B cell (primary cell): ENCODE results near the gene ANKRD44. TPM values are rescaled to one million over a fixed set of nuclear protein-coding genes. Genes with fewer than 3 reads are reported as not detected.

Source experiments
- ATAC-seq: fragments of 200-7000 bp; cut with Tn5 transposase; one replicate; pipeline ENCODE4 v1.10.0; 2021; ENCODE audit warnings: low read depth, mild to moderate bottlenecking, moderate number of reproducible peaks, moderate library complexity
- CTCF ChIA-PET: fragments of 350-600 bp; sonication (Branson Sonifier 250); formaldehyde crosslinking; loops from one replicate; lab custom pipeline; 2021; ENCODE audit warnings: antibody characterized with exemption, inconsistent platforms; lab: Charles Lee
- POLR2A ChIA-PET: fragments of 350-600 bp; sonication (Branson Sonifier 250); formaldehyde crosslinking; loops from one replicate; lab custom pipeline; 2021; ENCODE audit warnings: antibody characterized with exemption; lab: Charles Lee
- DNase-seq: peaks from one replicate; pipeline ENCODE4 v3.0.0; 2013
- H2AFZ ChIP-seq: 2 replicates; pipeline ENCODE4 v1.6.1; 2012; ENCODE audit warnings: mild to moderate bottlenecking, low read depth, low read length; ENCODE audit not compliant: insufficient read depth, poor library complexity, severe bottlenecking
- H3K27ac ChIP-seq, 2 donors: 1 replicate in 1 of 2; 2 replicates in 1 of 2; pipeline ENCODE4 v1.5.1; 2012 to 2013; ENCODE audit warnings: low read length in 2 of 2, mild to moderate bottlenecking in 2 of 2, moderate library complexity in 1 of 2
- H3K27me3 ChIP-seq, 4 experiments: fragments of 200-600 bp in 1 of 4; sonication (generic) in 1 of 4; replicated peaks in 1 of 4; 1 replicate in 2 of 4; 2 replicates in 2 of 4; pipeline versions ENCODE4 v1.6.1 to v1.7.0; 2013 to 2016; ENCODE audit warnings: low read length in 3 of 4, mild to moderate bottlenecking in 2 of 4, mixed read lengths in 1 of 4, moderate library complexity in 1 of 4; ENCODE audit not compliant: insufficient read depth in 4 of 4, control insufficient read depth in 3 of 4; ENCODE audit errors: control extremely low read depth in 1 of 4
- H3K36me3 ChIP-seq, 2 experiments: replicated peaks in 1 of 2; 1 replicate in 1 of 2; 2 replicates in 1 of 2; pipeline versions ENCODE4 v1.6.1 to v1.7.1; 2013; ENCODE audit warnings: low read length in 1 of 2; ENCODE audit not compliant: insufficient read depth in 2 of 2, control insufficient read depth in 1 of 2; ENCODE audit errors: control extremely low read depth in 1 of 2, extremely low read depth in 1 of 2
- H3K4me1 ChIP-seq, 2 donors: fragments of 200-600 bp in 1 of 2; sonication (generic) in 1 of 2; 1 replicate in 1 of 2; 2 replicates in 1 of 2; pipeline versions ENCODE4 v1.5.1 to v1.6.1; 2013 to 2017; ENCODE audit warnings: low read length in 2 of 2; ENCODE audit not compliant: control insufficient read depth in 2 of 2, insufficient read depth in 2 of 2
- H3K4me2 ChIP-seq: replicated peaks from 2 replicates; pipeline ENCODE3; 2012; ENCODE audit warnings: mild to moderate bottlenecking, low read depth, low read length; ENCODE audit not compliant: poor library complexity, severe bottlenecking
- H3K4me3 ChIP-seq, 5 experiments: fragments of 200-600 bp in 1 of 5; sonication (generic) in 1 of 5; 1 replicate in 3 of 5; 2 replicates in 2 of 5; pipeline versions ENCODE4 v1.5.1 to v1.7.0; 2011 to 2016; ENCODE audit warnings: low read length in 4 of 5, mild to moderate bottlenecking in 4 of 5, low read depth in 2 of 5, control low read depth in 1 of 5, moderate library complexity in 1 of 5; ENCODE audit not compliant: insufficient read depth in 1 of 5; ENCODE audit errors: control extremely low read depth in 1 of 5, extremely low read depth in 1 of 5
- H3K79me2 ChIP-seq: fragments of 200-600 bp; sonication (generic); one replicate; pipeline ENCODE4 v1.6.0; 2016; ENCODE audit warnings: low read length; ENCODE audit not compliant: control insufficient read depth, insufficient read depth
- H3K9ac ChIP-seq: fragments of 200-600 bp; sonication (generic); 2 replicates; pipeline ENCODE4 v1.6.1; 2017; ENCODE audit warnings: mild to moderate bottlenecking, low read length, moderate library complexity
- H3K9me3 ChIP-seq, 3 donors: one replicate each; pipeline versions ENCODE4 v1.6.1 to v1.7.1; 2013; ENCODE audit warnings: low read length in 2 of 3; ENCODE audit not compliant: control insufficient read depth in 2 of 3, insufficient read depth in 1 of 3; ENCODE audit errors: control extremely low read depth in 1 of 3
- H4K20me1 ChIP-seq: 2 replicates; pipeline ENCODE4 v1.6.0; 2012; ENCODE audit warnings: mild to moderate bottlenecking, low read length; ENCODE audit not compliant: insufficient read depth, control insufficient read depth, poor library complexity, severe bottlenecking
- H3K27ac Mint-ChIP-seq: one replicate; pipeline ENCODE4 v1.8.0; 2021; ENCODE audit warnings: mixed read lengths
- H3K27me3 Mint-ChIP-seq: one replicate; pipeline ENCODE4 v1.8.0; 2021; ENCODE audit warnings: mixed read lengths
- H3K4me1 Mint-ChIP-seq: one replicate; pipeline ENCODE4 v1.8.0; 2021; ENCODE audit warnings: mixed read lengths
- H3K4me3 Mint-ChIP-seq: one replicate; pipeline ENCODE4 v1.8.0; 2021; ENCODE audit warnings: mixed read lengths
- H3K9me3 Mint-ChIP-seq: one replicate; pipeline ENCODE4 v1.8.0; 2022; ENCODE audit warnings: mixed read lengths; ENCODE audit not compliant: insufficient read depth
- EZH2 ChIP-seq: IDR thresholded peaks from 2 replicates; pipeline ENCODE4 v1.6.1; 2012; ENCODE audit warnings: borderline replicate concordance, low read depth, mild to moderate bottlenecking, moderate library complexity, low read length; ENCODE audit not compliant: insufficient read depth, poor library complexity, severe bottlenecking
- WGBS: methylation state at CpG from one replicate; pipeline ENCODE4 v1.1.5; 2013; ENCODE audit warnings: missing lambda C conversion rate; ENCODE audit not compliant: insufficient coverage; 5-methylcytosine and 5-hydroxymethylcytosine counted together
- intact Hi-C: fragments of 100-400 bp; cut with micrococcal nuclease; formaldehyde crosslinking; loops from one replicate; pipeline ENCODE4 v1.10.0; 2022
- polyA plus RNA-seq: library from polyadenylated mRNA; depleted of rRNA; stranded (reverse); fragments of >200 nt; gene quantifications from 2 replicates; pipeline ENCODE4 v1.2.3, GENCODE V29; 2012
- total RNA-seq, 2 donors: library from RNA; stranded (reverse); fragments of 120-200 nt in 1 of 2; gene quantifications; 1 replicate in 1 of 2; 2 replicates in 1 of 2; pipeline versions ENCODE4 v1.2.3 to v1.2.4, GENCODE V29; 2013 to 2022
- TF ChIP-seq, protein P1 (sequence below): fragments of 200-600 bp; IDR thresholded peaks from one replicate; pipeline ENCODE4 v1.8.0; 2022; ENCODE audit warnings: antibody characterized with exemption, mild to moderate bottlenecking

ANKRD44 gene
- total and polyA plus RNA-seq, 2 donors (not counting 1 experiment from before 2014, with no cell fraction given), result 92.6 to 457 TPM

DNA sequence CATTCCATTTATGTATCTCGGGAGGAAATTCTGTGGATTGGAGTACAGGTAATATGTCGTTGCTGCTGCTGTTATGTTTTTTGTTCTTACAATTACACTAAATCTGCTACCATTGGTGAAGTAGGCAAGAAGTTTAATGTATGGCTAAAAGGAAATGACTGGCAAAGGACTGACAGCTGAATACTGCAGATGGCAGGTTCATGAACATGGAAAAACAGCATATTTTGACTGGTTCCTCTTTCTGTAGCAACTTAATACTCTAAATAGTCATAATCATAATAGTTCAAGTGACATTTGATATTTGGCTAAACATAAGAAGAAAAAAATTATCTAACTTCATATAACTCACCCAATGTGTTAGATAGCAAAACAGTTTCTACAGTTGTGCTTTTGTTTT is 299.6 kb downstream of the ANKRD44 start:
- Mint-ChIP-seq H3K27ac (peak overlapping the region; percentile 56), H3K27me3 (no peaks in the 10 kb centered on the region), H3K9me3 (no peaks in the 10 kb centered on the region), H3K4me1 (no peaks in the 10 kb centered on the region), H3K4me3 (no peak overlapping the region)
- Histone ChIP-seq H3K9me3 (no peaks in the 10 kb centered on the region), H3K9ac (no peak overlapping the region), H3K27ac (no peak overlapping the region), H3K4me1 (no peaks in the 10 kb centered on the region), H3K4me2 (no peak overlapping the region), H3K36me3 (peaks cover 21 to 94% of the 10 kb centered on the region in 2 experiments), H4K20me1 (peaks cover 5% of the 10 kb centered on the region), H3K4me3 (no peak overlapping the region), H3K79me2 (no peaks in the 10 kb centered on the region), H3K27me3 (no peaks in the 10 kb centered on the region), H2AFZ (no peak overlapping the region)
- ATAC-seq (no peak), DNase-seq (no peak)
- ChIA-PET CTCF (interaction anchor here (0.7 to 2.8 kb wide), 11 partner anchors 12 to 393 kb away, joined by 3 to 17 read pairs (median 5); no protein-coding TSS in a partner anchor), POLR2A (interaction anchor here (0.5 kb wide), 1 partner anchor 43 kb away, joined by 3 read pairs; no protein-coding TSS in a partner anchor)
- TF ChIP-seq, protein P1, sequence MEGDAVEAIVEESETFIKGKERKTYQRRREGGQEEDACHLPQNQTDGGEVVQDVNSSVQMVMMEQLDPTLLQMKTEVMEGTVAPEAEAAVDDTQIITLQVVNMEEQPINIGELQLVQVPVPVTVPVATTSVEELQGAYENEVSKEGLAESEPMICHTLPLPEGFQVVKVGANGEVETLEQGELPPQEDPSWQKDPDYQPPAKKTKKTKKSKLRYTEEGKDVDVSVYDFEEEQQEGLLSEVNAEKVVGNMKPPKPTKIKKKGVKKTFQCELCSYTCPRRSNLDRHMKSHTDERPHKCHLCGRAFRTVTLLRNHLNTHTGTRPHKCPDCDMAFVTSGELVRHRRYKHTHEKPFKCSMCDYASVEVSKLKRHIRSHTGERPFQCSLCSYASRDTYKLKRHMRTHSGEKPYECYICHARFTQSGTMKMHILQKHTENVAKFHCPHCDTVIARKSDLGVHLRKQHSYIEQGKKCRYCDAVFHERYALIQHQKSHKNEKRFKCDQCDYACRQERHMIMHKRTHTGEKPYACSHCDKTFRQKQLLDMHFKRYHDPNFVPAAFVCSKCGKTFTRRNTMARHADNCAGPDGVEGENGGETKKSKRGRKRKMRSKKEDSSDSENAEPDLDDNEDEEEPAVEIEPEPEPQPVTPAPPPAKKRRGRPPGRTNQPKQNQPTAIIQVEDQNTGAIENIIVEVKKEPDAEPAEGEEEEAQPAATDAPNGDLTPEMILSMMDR, result no peak
- TF ChIP-seq EZH2, result no peak
- intact Hi-C loops, result no loop called here
- no CpG with 5 or more reads among the region's 2 CpGs for WGBS

- Histone ChIP-seq H3K79me2 (no peaks in the 10 kb centered on the region), H3K9me3 (no peaks in the 10 kb centered on the region), H3K27me3 (no peaks in the 10 kb centered on the region), H3K9ac (no peak overlapping the region), H3K4me3 (no peak overlapping the region), H3K36me3 (peaks cover 25 to 94% of the 10 kb centered on the region in 2 experiments), H4K20me1 (peaks cover 5% of the 10 kb centered on the region), H3K27ac (no peak overlapping the region), H3K4me2 (no peak overlapping the region), H2AFZ (no peak overlapping the region), H3K4me1 (no peaks in the 10 kb centered on the region)
- Mint-ChIP-seq H3K4me1 (no peaks in the 10 kb centered on the region), H3K27me3 (no peaks in the 10 kb centered on the region), H3K4me3 (no peak overlapping the region), H3K9me3 (no peaks in the 10 kb centered on the region), H3K27ac (peak overlapping the region; percentile 56)
- ChIA-PET POLR2A (interaction anchor here (0.5 kb wide), 1 partner anchor 42 kb away, joined by 3 read pairs; no protein-coding TSS in a partner anchor), CTCF (interaction anchor here (0.7 to 2.8 kb wide), 6 partner anchors 10 to 394 kb away, joined by 3 to 17 read pairs (median 5); no protein-coding TSS in a partner anchor)
- WGBS, result 95% methylated on average over 21 of the region's 23 CpGs
- TF ChIP-seq, protein P1, result no peak
- no peak for TF ChIP-seq EZH2
- intact Hi-C loops, result no loop called here
- ATAC-seq (no peak), DNase-seq (no peak)
Observed at GRCh38 chr2:197010200-197011020, 300.2 kb downstream of the ANKRD44 start.
